ENCODE data around the gene PRKG1. TPM values are rescaled to one million over a fixed set of nuclear protein-coding genes. Genes with fewer than 3 reads are reported as not detected.

Gene PRKG1
- total RNA-seq, 4 donors from 2014 or later: 1.2 to 6.5 (median 2.7) TPM

DNA sequence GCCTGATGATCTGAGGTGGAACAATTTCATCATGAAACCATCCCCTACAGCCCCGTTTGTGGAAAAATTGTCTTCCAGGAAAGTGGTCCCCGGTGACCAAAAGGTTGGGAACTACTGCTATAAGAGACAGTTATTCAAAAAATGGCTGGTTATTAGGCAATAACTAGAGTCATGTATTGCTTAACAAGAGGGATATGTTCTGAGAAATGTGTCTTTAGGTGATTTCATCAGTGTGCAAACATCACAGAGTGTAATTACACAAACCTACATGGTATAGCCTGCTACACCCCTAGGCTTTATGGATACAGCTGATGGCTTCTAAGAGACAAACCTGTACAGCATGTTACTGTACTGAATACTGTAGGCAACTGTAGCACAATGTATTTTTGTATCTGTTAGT, 696.4 kb downstream of the PRKG1 start:
- H3K27ac ChIP-seq: no peak overlapping the region
- no peak overlapping the region for H3K4me3 ChIP-seq
- TF ChIP-seq, protein P1, sequence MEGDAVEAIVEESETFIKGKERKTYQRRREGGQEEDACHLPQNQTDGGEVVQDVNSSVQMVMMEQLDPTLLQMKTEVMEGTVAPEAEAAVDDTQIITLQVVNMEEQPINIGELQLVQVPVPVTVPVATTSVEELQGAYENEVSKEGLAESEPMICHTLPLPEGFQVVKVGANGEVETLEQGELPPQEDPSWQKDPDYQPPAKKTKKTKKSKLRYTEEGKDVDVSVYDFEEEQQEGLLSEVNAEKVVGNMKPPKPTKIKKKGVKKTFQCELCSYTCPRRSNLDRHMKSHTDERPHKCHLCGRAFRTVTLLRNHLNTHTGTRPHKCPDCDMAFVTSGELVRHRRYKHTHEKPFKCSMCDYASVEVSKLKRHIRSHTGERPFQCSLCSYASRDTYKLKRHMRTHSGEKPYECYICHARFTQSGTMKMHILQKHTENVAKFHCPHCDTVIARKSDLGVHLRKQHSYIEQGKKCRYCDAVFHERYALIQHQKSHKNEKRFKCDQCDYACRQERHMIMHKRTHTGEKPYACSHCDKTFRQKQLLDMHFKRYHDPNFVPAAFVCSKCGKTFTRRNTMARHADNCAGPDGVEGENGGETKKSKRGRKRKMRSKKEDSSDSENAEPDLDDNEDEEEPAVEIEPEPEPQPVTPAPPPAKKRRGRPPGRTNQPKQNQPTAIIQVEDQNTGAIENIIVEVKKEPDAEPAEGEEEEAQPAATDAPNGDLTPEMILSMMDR (IDR thresholded peaks at IDR 0.05): no peak
- no peak for TF ChIP-seq EP300 (IDR thresholded peaks at IDR 0.05)
- TF ChIP-seq POLR2AphosphoS5 (IDR thresholded peaks at IDR 0.05): no peak
- no peak for TF ChIP-seq POLR2A (IDR thresholded peaks at IDR 0.05)
- H3K4me1 ChIP-seq: no peaks in the 10 kb centered on the region
- no peaks in the 10 kb centered on the region for H3K9me3 ChIP-seq
- DNase-seq (ENCODE audit: low spot score in 2 of 2): no peak
- WGBS: 86% methylated on average over 2 of the region's 2 CpGs
- no peaks in the 10 kb centered on the region for H3K36me3 ChIP-seq
- H3K27me3 ChIP-seq: no peaks in the 10 kb centered on the region

- WGBS: 73% methylated on average over 2 of the region's 2 CpGs
- TF ChIP-seq EP300 (IDR thresholded peaks at IDR 0.05) (no peak), POLR2AphosphoS5 (IDR thresholded peaks at IDR 0.05) (no peak)
- no peaks in the 10 kb centered on the region for H3K9me3 ChIP-seq
- H3K4me1 ChIP-seq: no peaks in the 10 kb centered on the region
- no peaks in the 10 kb centered on the region for H3K36me3 ChIP-seq
- no peaks in the 10 kb centered on the region for H3K27me3 ChIP-seq
- no peak overlapping the region for H3K27ac ChIP-seq
- no peak overlapping the region for H3K4me3 ChIP-seq
- no peak for DNase-seq (ENCODE audit: low spot score in 2 of 2)
Measured at GRCh38 chr10:51772387-51772786, 698.1 kb downstream of the PRKG1 start.

GRCh38 chr10:51773681-51774080, 699.4 kb downstream of the PRKG1 start:
- no peaks in the 10 kb centered on the region for H3K9me3 ChIP-seq
- no peak for DNase-seq (ENCODE audit: low spot score in 2 of 2)
- no peak overlapping the region for H3K4me3 ChIP-seq
- no peaks in the 10 kb centered on the region for H3K4me1 ChIP-seq
- no peak overlapping the region for H3K27ac ChIP-seq
- no peaks in the 10 kb centered on the region for H3K27me3 ChIP-seq
- TF ChIP-seq, protein P1 (IDR thresholded peaks at IDR 0.05): no peak
- no peak for TF ChIP-seq EP300 (IDR thresholded peaks at IDR 0.05)
- no peak for TF ChIP-seq POLR2AphosphoS5 (IDR thresholded peaks at IDR 0.05)
- no peak for TF ChIP-seq POLR2A (IDR thresholded peaks at IDR 0.05)
- no peaks in the 10 kb centered on the region for H3K36me3 ChIP-seq

- H3K27ac ChIP-seq: no peak overlapping the region
- no peaks in the 10 kb centered on the region for H3K9me3 ChIP-seq
- H3K4me3 ChIP-seq: no peak overlapping the region
- 90% methylated on average over 2 of the region's 2 CpGs for WGBS
- DNase-seq (ENCODE audit: low spot score in 2 of 2): no peak
- no peaks in the 10 kb centered on the region for H3K36me3 ChIP-seq
- no peaks in the 10 kb centered on the region for H3K27me3 ChIP-seq
- H3K4me1 ChIP-seq: no peaks in the 10 kb centered on the region
- TF ChIP-seq EP300 (IDR thresholded peaks at IDR 0.05) (no peak), POLR2AphosphoS5 (IDR thresholded peaks at IDR 0.05) (no peak)
Measured at GRCh38 chr10:51783941-51784340, 709.7 kb downstream of the PRKG1 start.

GRCh38 chr10:51786016-51786683, 711.9 kb downstream of the PRKG1 start:
- Histone ChIP-seq H3K9me3 (no peaks in the 10 kb centered on the region), H3K27me3 (no peaks in the 10 kb centered on the region), H3K4me1 (no peaks in the 10 kb centered on the region), H3K27ac (no peak overlapping the region), H3K36me3 (no peaks in the 10 kb centered on the region), H3K4me3 (no peak overlapping the region)
- TF ChIP-seq POLR2AphosphoS5 (IDR thresholded peaks at IDR 0.05) (no peak), EP300 (IDR thresholded peaks at IDR 0.05) (no peak), POLR2A (IDR thresholded peaks at IDR 0.05) (no peak)
- TF ChIP-seq, protein P1 (IDR thresholded peaks at IDR 0.05): no peak
- DNase-seq (ENCODE audit: low spot score in 2 of 2): no peak
- 89% methylated on average over 4 of the region's 4 CpGs for WGBS

GRCh38 chr10:51786684-51787035, 712.4 kb downstream of the PRKG1 start:
- H3K9me3 ChIP-seq: no peaks in the 10 kb centered on the region
- DNase-seq (ENCODE audit: low spot score in 2 of 2): no peak
- no peaks in the 10 kb centered on the region for H3K27me3 ChIP-seq
- no peak overlapping the region for H3K27ac ChIP-seq
- WGBS: 97% methylated on average over 1 of the region's 1 CpG
- TF ChIP-seq, protein P1 (IDR thresholded peaks at IDR 0.05): no peak
- TF ChIP-seq POLR2AphosphoS5 (IDR thresholded peaks at IDR 0.05): no peak
- TF ChIP-seq POLR2A (IDR thresholded peaks at IDR 0.05): no peak
- no peak for TF ChIP-seq EP300 (IDR thresholded peaks at IDR 0.05)
- no peaks in the 10 kb centered on the region for H3K4me1 ChIP-seq
- no peak overlapping the region for H3K4me3 ChIP-seq
- no peaks in the 10 kb centered on the region for H3K36me3 ChIP-seq
